ENCODE results near the gene FYN.

Gene FYN

GRCh38 chr6:111806561-111807497 lies 66.4 kb downstream of the FYN start:
- DNase-seq (ENCODE audit: low read depth), result no peak

- DNase-seq (ENCODE audit: low read depth), result no peak
These were observed 67.1 kb downstream of the FYN start for GRCh38 chr6:111806165-111806547.

GRCh38 chr6:111805511-111806164 lies 67.6 kb downstream of the FYN start:
- no peak for DNase-seq (ENCODE audit: low read depth)

- no peak for DNase-seq (ENCODE audit: low read depth)
These were observed 68.5 kb downstream of the FYN start for GRCh38 chr6:111804627-111805235.

GRCh38 chr6:111803804-111804203 lies 69.4 kb downstream of the FYN start:
- DNase-seq (ENCODE audit: low read depth), result no peak

GRCh38 chr6:111803371-111803770 lies 69.9 kb downstream of the FYN start:
- DNase-seq (ENCODE audit: low read depth), result no peak

- DNase-seq (ENCODE audit: low read depth), result no peak
These were observed 70.4 kb downstream of the FYN start for GRCh38 chr6:111802720-111803330.

GRCh38 chr6:111802015-111802414 lies 71.2 kb downstream of the FYN start:
- no peak for DNase-seq (ENCODE audit: low read depth)

- DNase-seq (ENCODE audit: low read depth), result no peak
These were observed 72.4 kb downstream of the FYN start for GRCh38 chr6:111800821-111801220.

GRCh38 chr6:111800259-111800765 lies 72.9 kb downstream of the FYN start:
- no peak for DNase-seq (ENCODE audit: low read depth)

- no peak for DNase-seq (ENCODE audit: low read depth)
These were observed 73.5 kb downstream of the FYN start for GRCh38 chr6:111799576-111800258.

- DNase-seq (ENCODE audit: low read depth), result no peak
These were observed 74.9 kb downstream of the FYN start for GRCh38 chr6:111798281-111798725.

- DNase-seq (ENCODE audit: low read depth), result no peak
These were observed 76.8 kb downstream of the FYN start for GRCh38 chr6:111796310-111796918.

GRCh38 chr6:111795558-111795957 lies 77.7 kb downstream of the FYN start:
- DNase-seq (ENCODE audit: low read depth), result no peak

- no peak for DNase-seq (ENCODE audit: low read depth)
These were observed 78.4 kb downstream of the FYN start for GRCh38 chr6:111794727-111795452.

- no peak for DNase-seq (ENCODE audit: low read depth)
These were observed 79.0 kb downstream of the FYN start for GRCh38 chr6:111794300-111794699.

- DNase-seq (ENCODE audit: low read depth), result no peak
These were observed 79.5 kb downstream of the FYN start for GRCh38 chr6:111793711-111794111.

- no peak for DNase-seq (ENCODE audit: low read depth)
These were observed 80.1 kb downstream of the FYN start for GRCh38 chr6:111792914-111793700.

- no peak for DNase-seq (ENCODE audit: low read depth)
These were observed 81.0 kb downstream of the FYN start for GRCh38 chr6:111792241-111792640.

- no peak for DNase-seq (ENCODE audit: low read depth)
These were observed 81.8 kb downstream of the FYN start for GRCh38 chr6:111791415-111791814.

Data from stimulated activated CD8-positive, alpha-beta memory T cell treated with anti-CD3 and anti-CD28 coated beads, Interleukin-7, amount 100 ng/mL, for 24 hours (primary cell).